Glutamatergic neuron (in vitro differentiated cells): Measurements from ENCODE around the gene LOC101059915.

Experiments
- DNase-seq: peaks from one replicate; pipeline ENCODE4 v3.0.0; 2022
- H3K27ac Mint-ChIP-seq: one replicate; pipeline ENCODE4 v1.8.0; 2020; ENCODE audit warnings: mild to moderate bottlenecking, mixed read lengths, inconsistent platforms; ENCODE audit not compliant: unreplicated experiment
- H3K27me3 Mint-ChIP-seq: one replicate; pipeline ENCODE4 v1.8.0; 2020; ENCODE audit warnings: mild to moderate bottlenecking, moderate library complexity, mixed read lengths, inconsistent platforms; ENCODE audit not compliant: unreplicated experiment
- H3K36me3 Mint-ChIP-seq: one replicate; pipeline ENCODE4 v1.8.0; 2020; ENCODE audit warnings: mild to moderate bottlenecking, mixed read lengths, inconsistent platforms; ENCODE audit not compliant: unreplicated experiment
- H3K4me1 Mint-ChIP-seq: one replicate; pipeline ENCODE4 v1.8.0; 2020; ENCODE audit warnings: mild to moderate bottlenecking, low read depth, mixed read lengths, inconsistent platforms; ENCODE audit not compliant: unreplicated experiment
- H3K4me3 Mint-ChIP-seq: one replicate; pipeline ENCODE4 v1.8.0; 2020; ENCODE audit warnings: mild to moderate bottlenecking, mixed read lengths, inconsistent platforms; ENCODE audit not compliant: unreplicated experiment
- H3K9me3 Mint-ChIP-seq: one replicate; pipeline ENCODE4 v1.8.0; 2020; ENCODE audit warnings: mild to moderate bottlenecking, moderate library complexity, mixed read lengths, inconsistent platforms; ENCODE audit not compliant: unreplicated experiment
- TF ChIP-seq, protein P1 (sequence below): fragments of 200-600 bp; sonication (generic); IDR thresholded peaks from one replicate; pipeline ENCODE4 v1.5.0; 2021; ENCODE audit not compliant: partially characterized antibody, unreplicated experiment

LOC101059915 gene

GRCh38 chrX:71634366-71634765, 33.0 kb upstream of the LOC101059915 start:
- H3K27me3 Mint-ChIP-seq, result no peaks in the 10 kb centered on the region

GRCh38 chrX:71636438-71637252, 30.7 kb upstream of the LOC101059915 start:
- no peak overlapping the region for H3K27ac Mint-ChIP-seq
- TF ChIP-seq, protein P1, sequence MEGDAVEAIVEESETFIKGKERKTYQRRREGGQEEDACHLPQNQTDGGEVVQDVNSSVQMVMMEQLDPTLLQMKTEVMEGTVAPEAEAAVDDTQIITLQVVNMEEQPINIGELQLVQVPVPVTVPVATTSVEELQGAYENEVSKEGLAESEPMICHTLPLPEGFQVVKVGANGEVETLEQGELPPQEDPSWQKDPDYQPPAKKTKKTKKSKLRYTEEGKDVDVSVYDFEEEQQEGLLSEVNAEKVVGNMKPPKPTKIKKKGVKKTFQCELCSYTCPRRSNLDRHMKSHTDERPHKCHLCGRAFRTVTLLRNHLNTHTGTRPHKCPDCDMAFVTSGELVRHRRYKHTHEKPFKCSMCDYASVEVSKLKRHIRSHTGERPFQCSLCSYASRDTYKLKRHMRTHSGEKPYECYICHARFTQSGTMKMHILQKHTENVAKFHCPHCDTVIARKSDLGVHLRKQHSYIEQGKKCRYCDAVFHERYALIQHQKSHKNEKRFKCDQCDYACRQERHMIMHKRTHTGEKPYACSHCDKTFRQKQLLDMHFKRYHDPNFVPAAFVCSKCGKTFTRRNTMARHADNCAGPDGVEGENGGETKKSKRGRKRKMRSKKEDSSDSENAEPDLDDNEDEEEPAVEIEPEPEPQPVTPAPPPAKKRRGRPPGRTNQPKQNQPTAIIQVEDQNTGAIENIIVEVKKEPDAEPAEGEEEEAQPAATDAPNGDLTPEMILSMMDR, result no peak
- H3K36me3 Mint-ChIP-seq, result no peaks in the 10 kb centered on the region
- H3K9me3 Mint-ChIP-seq, result no peaks in the 10 kb centered on the region
- no peak overlapping the region for H3K4me3 Mint-ChIP-seq
- H3K27me3 Mint-ChIP-seq, result no peaks in the 10 kb centered on the region
- H3K4me1 Mint-ChIP-seq, result peaks cover 8% of the 10 kb centered on the region
- DNase-seq, result no peak

More at GRCh38 chrX:71634366-71634765, 33.0 kb upstream of the LOC101059915 start:
- Mint-ChIP-seq H3K27ac (no peak overlapping the region), H3K36me3 (no peaks in the 10 kb centered on the region), H3K4me3 (no peak overlapping the region), H3K4me1 (peaks cover 8% of the 10 kb centered on the region), H3K9me3 (no peaks in the 10 kb centered on the region)
- no peak for DNase-seq
- TF ChIP-seq, protein P1, result no peak

DNA sequence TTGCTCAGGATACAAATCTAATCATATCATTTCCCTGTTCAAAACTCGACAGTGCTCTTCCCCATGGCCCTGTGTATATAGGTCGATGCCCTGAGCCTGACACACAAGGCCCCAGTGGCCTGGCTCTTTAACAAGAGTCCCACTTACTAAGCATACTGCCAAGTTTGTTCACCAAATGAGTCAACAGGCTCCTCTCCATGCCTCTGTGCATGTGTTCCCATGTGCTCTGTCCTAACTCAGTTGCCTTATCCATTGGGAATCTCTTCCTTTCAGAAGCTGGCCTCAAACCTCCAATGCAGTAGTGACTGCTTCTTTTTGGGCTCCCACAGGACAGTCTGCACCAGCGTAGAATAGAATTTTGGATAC, 30.1 kb upstream of the LOC101059915 start:
- no peak for DNase-seq
- Mint-ChIP-seq H3K27ac (no peak overlapping the region), H3K36me3 (no peaks in the 10 kb centered on the region), H3K4me3 (no peak overlapping the region), H3K4me1 (peaks cover 8% of the 10 kb centered on the region), H3K27me3 (no peaks in the 10 kb centered on the region), H3K9me3 (no peaks in the 10 kb centered on the region)
- TF ChIP-seq, protein P1, result no peak

GRCh38 chrX:71637848-71638247, 29.5 kb upstream of the LOC101059915 start:
- DNase-seq, result no peak
- Mint-ChIP-seq H3K27me3 (no peaks in the 10 kb centered on the region), H3K4me3 (no peak overlapping the region), H3K27ac (no peak overlapping the region), H3K9me3 (peaks cover 2% of the 10 kb centered on the region), H3K36me3 (no peaks in the 10 kb centered on the region), H3K4me1 (peaks cover 8% of the 10 kb centered on the region)
- TF ChIP-seq, protein P1, result no peak

DNA sequence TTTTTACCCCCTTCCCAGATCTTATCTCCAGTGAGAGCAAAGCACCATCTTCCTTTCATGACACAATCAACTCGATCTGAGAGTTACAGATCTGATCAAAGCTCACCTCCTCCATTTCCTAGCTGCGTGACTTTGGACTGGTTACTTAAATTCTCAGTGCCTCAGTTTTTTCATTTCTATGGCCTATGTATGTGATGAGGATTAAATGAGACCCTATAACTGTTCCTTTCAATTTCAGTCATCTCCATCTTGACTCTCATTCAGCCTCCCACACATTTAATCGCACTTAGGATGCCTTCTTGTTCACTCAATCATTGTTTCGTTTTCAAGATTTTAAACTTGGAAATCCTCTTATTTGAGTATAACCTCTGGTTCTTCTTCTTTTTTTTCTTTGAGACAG, 28.9 kb upstream of the LOC101059915 start:
- Mint-ChIP-seq H3K36me3 (no peaks in the 10 kb centered on the region), H3K27ac (no peak overlapping the region), H3K4me1 (peaks cover 8% of the 10 kb centered on the region), H3K9me3 (peaks cover 2% of the 10 kb centered on the region), H3K4me3 (no peak overlapping the region), H3K27me3 (no peaks in the 10 kb centered on the region)
- TF ChIP-seq, protein P1, result no peak
- DNase-seq, result no peak
